HG03521 (cell line): ENCODE data around the gene EME1.

ENCODE experiments used
- ATAC-seq: cut with Tn5 transposase; IDR thresholded peaks from one replicate; pipeline ENCODE4 v1.9.1; 2021; ENCODE audit warnings: mild to moderate bottlenecking, moderate library complexity; ENCODE audit not compliant: unreplicated experiment

The EME1 gene

GRCh38 chr17:50347117-50347893 lies 25.7 kb upstream of the EME1 start:
- ATAC-seq, result no peak

GRCh38 chr17:50347894-50348291 lies 25.1 kb upstream of the EME1 start:
- no peak for ATAC-seq

GRCh38 chr17:50348522-50349242 lies 24.3 kb upstream of the EME1 start:
- no peak for ATAC-seq

- no peak for ATAC-seq
Observed at GRCh38 chr17:50349243-50349600, 23.8 kb upstream of the EME1 start.

GRCh38 chr17:50350733-50351132 lies 22.3 kb upstream of the EME1 start:
- no peak for ATAC-seq

DNA sequence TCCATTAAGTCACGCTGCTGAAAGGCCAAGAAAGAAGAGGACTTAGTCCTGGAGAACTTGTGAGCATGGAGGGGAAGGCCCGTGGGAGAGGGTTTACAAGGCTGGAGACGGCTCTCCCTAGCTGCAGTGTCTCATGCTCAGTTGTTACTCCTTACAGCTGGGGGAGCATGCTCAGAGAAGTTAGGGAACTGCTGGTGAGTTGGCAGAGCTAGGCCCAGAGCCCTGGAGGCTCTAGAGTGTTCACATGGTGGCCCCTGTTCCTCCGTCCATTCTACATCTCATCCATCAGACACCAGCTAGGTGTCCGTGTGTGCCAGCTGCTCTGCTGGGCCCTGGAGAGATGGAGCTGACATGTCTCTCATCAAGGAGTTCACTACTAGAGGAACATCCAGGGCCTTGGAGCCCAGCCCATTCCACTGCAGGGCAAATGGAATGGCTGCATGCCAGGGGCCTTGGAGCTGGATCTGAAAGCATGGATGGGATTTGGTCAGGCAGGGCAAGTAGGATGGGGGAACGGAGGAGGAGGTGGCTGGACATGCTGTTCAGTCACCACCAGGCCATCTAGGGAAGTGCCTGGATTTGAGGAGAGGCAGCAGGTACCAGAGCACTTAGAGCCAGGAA lies 20.8 kb upstream of the EME1 start:
- no peak for ATAC-seq

DNA sequence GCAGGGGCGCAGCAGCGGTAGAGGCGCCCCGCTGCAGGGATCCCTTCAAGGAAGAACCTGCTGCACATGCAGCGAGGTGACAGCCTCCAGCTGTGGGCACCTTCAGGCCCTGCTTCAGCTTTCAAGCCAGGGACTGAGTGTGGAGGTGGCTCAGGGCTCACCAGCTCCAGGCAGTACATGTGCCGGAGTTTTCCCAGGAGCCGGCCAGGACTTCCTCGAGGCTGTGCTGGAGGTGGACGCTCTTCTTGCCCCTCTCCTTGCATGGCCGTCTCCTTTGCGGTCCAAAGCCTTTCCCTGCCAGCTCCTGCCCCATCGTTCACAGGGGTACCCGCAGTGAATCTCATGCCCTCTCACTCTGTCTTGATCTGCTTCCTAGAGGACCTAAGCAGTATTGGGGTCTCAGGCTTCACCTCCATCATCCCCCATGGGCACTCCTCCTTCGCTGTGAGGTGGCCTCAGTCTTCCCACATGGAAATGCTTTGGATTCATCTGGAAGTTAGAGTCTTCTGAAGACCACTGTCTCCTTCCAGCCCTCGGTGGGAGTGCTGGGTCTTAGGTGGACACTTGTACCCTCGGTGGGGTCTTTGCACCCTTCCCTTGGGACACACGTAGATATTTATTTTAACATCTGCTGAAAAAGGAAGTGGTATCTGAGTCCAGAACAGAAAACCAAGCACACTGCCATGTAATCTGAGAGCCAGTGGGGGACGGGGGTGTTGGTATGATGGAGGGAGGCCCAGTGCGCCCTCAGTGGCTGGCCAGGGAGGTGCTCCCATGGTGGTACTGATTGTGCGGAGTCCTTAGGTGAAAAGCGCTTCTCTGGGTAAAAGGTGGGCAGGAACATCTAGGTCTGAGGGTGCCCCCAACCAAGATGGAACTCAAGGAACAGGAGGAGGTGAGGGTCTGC lies 20.1 kb upstream of the EME1 start:
- ATAC-seq, result no peak

DNA sequence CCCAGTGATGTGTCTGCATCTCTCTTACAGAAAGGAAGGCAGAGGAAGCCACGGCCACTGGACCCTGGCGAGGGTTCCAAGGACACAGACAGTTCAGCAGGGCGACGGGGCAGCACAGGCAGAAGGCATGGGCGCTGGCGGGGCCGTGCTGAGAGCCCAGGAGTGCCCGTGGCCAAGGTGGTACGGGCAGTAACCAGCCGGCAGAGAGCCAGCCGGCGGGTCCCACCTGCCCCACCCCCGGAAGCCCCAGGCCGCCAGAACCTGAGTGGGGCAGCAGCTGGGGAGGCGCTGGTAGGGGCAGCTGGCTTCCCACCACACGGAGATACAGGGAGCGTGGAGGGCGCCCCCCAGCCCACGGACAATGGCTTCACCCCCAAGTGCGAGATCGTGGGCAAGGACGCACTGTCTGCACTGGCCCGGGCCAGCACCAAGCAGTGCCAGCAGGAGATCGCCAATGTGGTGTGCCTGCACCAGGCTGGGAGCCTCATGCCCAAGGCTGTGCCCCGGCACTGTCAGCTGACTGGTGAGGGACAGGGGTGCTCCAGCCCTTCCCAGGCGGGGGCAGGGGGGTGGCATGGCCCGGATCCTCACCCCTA lies 19.3 kb upstream of the EME1 start:
- ATAC-seq, result no peak

GRCh38 chr17:50354198-50354597 lies 18.8 kb upstream of the EME1 start:
- no peak for ATAC-seq

- no peak for ATAC-seq
Observed at GRCh38 chr17:50354776-50355175, 18.3 kb upstream of the EME1 start.

GRCh38 chr17:50355336-50355700 lies 17.7 kb upstream of the EME1 start:
- no peak for ATAC-seq

GRCh38 chr17:50355701-50356341 lies 17.2 kb upstream of the EME1 start:
- no peak for ATAC-seq

DNA sequence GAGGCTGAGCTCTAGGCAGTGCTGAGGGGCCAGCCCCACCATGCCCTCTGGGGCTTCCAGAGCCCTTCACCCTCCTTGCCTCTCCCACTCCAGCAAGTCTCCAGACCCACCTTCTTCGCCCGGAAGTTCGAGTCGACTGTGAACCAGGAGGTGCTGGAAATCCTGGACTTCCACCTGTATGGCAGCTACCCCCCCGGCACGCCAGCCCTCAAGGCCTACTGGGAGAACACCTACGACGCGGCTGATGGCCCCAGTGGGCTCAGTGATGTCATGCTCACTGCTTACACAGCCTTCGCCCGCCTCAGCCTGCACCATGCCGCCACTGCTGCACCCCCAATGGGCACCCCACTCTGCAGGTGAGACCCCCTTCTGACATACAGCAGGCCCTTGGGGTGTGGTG lies 16.6 kb upstream of the EME1 start:
- ATAC-seq, result no peak

- ATAC-seq, result no peak
Observed at GRCh38 chr17:50356892-50357510, 16.0 kb upstream of the EME1 start.

GRCh38 chr17:50358177-50358576 lies 14.9 kb upstream of the EME1 start:
- no peak for ATAC-seq

DNA sequence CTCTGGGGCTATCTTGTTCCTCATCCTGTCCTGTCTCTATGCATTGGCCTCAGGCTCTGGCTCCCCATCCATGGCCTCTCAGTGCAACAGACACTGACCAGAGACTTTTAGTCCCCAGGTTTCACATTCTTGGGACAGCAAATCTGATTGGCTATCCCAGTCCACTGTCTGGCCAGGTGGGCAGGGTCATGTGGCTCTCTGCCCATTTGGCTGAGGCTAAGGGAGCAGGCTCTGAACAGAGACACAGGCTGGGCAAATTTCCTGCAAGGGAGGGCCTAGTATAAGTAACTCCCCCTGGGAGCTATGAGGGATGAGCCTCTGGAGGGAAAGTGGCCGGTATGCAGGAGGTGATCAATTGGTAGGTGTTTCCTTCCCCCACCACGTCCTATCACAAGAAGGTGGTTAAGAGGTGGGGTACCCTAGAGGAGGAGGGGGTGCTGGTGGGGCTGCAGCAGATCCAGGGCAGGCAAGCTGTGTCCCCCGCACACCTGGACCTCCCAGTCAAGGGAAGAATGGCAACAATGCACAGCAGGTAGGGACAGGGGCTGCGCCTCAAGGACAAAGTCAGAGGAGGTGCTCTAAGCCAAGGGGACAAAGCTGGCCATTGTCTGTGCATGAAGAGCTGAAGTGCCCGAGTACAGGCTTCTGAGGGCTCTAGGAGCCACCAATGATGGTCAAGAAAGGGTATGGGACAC lies 13.9 kb upstream of the EME1 start:
- no peak for ATAC-seq

GRCh38 chr17:50359998-50360461 lies 13.0 kb upstream of the EME1 start:
- no peak for ATAC-seq

- ATAC-seq, result no peak
Observed at GRCh38 chr17:50360486-50361115, 12.4 kb upstream of the EME1 start.
